SK-N-SH (cell line): ENCODE data around the gene FRY.

ENCODE experiments used
- CTCF ChIP-seq: fragments of 200-600 bp; sonication (generic); IDR thresholded peaks from 2 replicates; pipeline ENCODE4 v1.6.1; 2017; ENCODE audit warnings: antibody characterized with exemption, mild to moderate bottlenecking, moderate library complexity
- EP300 ChIP-seq, 2 experiments: IDR thresholded peaks; 2 replicates each; pipeline versions ENCODE4 v1.4.0 to v1.6.1; 2012; ENCODE audit warnings: borderline replicate concordance in 1 of 2, low read depth in 1 of 2, low read length in 1 of 2
- FOXJ3 ChIP-seq: sonication (generic); formaldehyde crosslinking; IDR thresholded peaks from 2 replicates; pipeline ENCODE4 v1.5.1; 2020; ENCODE audit warnings: mild to moderate bottlenecking, missing genetic modification reagents
- GABPA ChIP-seq: IDR thresholded peaks from 2 replicates; pipeline ENCODE4 v1.4.0; 2012; ENCODE audit warnings: low read depth, mild to moderate bottlenecking
- GATA2 ChIP-seq: sonication (generic); formaldehyde crosslinking; IDR thresholded peaks from 2 replicates; pipeline ENCODE4 v1.5.0; 2020; ENCODE audit warnings: mild to moderate bottlenecking, missing genetic modification reagents
- MAX ChIP-seq: IDR thresholded peaks from 2 replicates; pipeline ENCODE4 v1.4.0; 2012; ENCODE audit warnings: low read depth
- NFIC ChIP-seq: IDR thresholded peaks from 2 replicates; pipeline ENCODE4 v1.4.0; 2012; ENCODE audit warnings: borderline replicate concordance
- POLR2AphosphoS5 ChIP-seq: IDR thresholded peaks from 2 replicates; pipeline ENCODE4 v1.6.1; 2012; ENCODE audit warnings: low read depth, low read length
- REST ChIP-seq: IDR thresholded peaks from 2 replicates; pipeline ENCODE4 v1.6.1; 2012; ENCODE audit warnings: mild to moderate bottlenecking, low read depth, low read length, moderate library complexity
- RFX5 ChIP-seq: IDR thresholded peaks from 2 replicates; pipeline ENCODE4 v1.6.1; 2012; ENCODE audit warnings: mild to moderate bottlenecking, improper control_type of control experiment, low read length
- TAF1 ChIP-seq: IDR thresholded peaks from 2 replicates; pipeline ENCODE4 v1.6.1; 2012; ENCODE audit warnings: low read depth, mild to moderate bottlenecking, low read length, moderate library complexity, borderline replicate concordance
- USF2 ChIP-seq: fragments of 150-350 bp; IDR thresholded peaks from 2 replicates; pipeline ENCODE4 v1.6.1; 2017; ENCODE audit warnings: antibody characterized with exemption, low read length, low read depth, borderline replicate concordance
- YY1 ChIP-seq: IDR thresholded peaks from 2 replicates; pipeline ENCODE4 v1.4.0; 2012; ENCODE audit warnings: low read depth, mild to moderate bottlenecking

- TF ChIP-seq CTCF (no peak), RFX5 (no peak), YY1 (no peak), TAF1 (no peak), FOXJ3 (no peak), POLR2AphosphoS5 (no peak), USF2 (no peak), EP300 (IDR thresholded peaks at IDR 0.05; ENCODE audit: borderline replicate concordance in 1 of 2, low read depth in 1 of 2, low read length in 1 of 2) (no peak), NFIC (no peak), GABPA (no peak), MAX (no peak), REST (no peak), GATA2 (CRISPR knock-in tag) (no peak)
These were observed 254.0 kb downstream of the FRY start for GRCh38 chr13:32285633-32285965.
